ENCODE data around the gene COMMD6. TPM values are rescaled to one million over a fixed set of nuclear protein-coding genes. Genes with fewer than 3 reads are reported as not detected.

Gene COMMD6
- total and polyA plus RNA-seq, 2 of the 13 experiments (the other 11 are each of a cell fraction or from before 2014, with no cell fraction given), result 97.0 to 164 TPM

GRCh38 chr13:75549262-75550158 lies 11.9 kb upstream of the COMMD6 start, which contains the start of gene UCHL3 (continued):
- TF ChIP-seq PRDM4 (CRISPR knock-in tag; IDR thresholded peaks at IDR 0.05; ENCODE audit: borderline replicate concordance) (no peak), CEBPB (IDR thresholded peaks at IDR 0.05; ENCODE audit: borderline replicate concordance, low read depth, low read length) (no peak), ZNF121 (CRISPR knock-in tag; IDR thresholded peaks at IDR 0.05) (no peak), MLX (CRISPR knock-in tag; IDR thresholded peaks at IDR 0.05) (peak; percentile 38), ZFP82 (CRISPR knock-in tag; IDR thresholded peaks at IDR 0.05; ENCODE audit: borderline replicate concordance) (no peak), PCBP1 (IDR thresholded peaks at IDR 0.05; ENCODE audit: borderline replicate concordance, low read depth, low read length) (0 out of 2 replicates have a peak, but pooled peaks have one; percentile 32), ZNF496 (CRISPR knock-in tag; IDR thresholded peaks at IDR 0.05; ENCODE audit: insufficient replicate concordance) (no peak), ZNF33B (CRISPR knock-in tag; IDR thresholded peaks at IDR 0.05) (0 out of 2 replicates have a peak, but pooled peaks have one; percentile 11), NRL (CRISPR knock-in tag; IDR thresholded peaks at IDR 0.05; ENCODE audit: borderline replicate concordance) (peak; percentile 83), ASH2L (IDR thresholded peaks at IDR 0.05; ENCODE audit: insufficient read length, low read depth, low read length) (peak; percentile 90), TGIF2 (CRISPR knock-in tag; IDR thresholded peaks at IDR 0.05) (peak; percentile 86), ZNF138 (CRISPR knock-in tag; IDR thresholded peaks at IDR 0.05; ENCODE audit: low read depth) (no peak), ZNF75D (CRISPR knock-in tag; IDR thresholded peaks at IDR 0.05; ENCODE audit: borderline replicate concordance) (no peak), ZNF383 (CRISPR knock-in tag; IDR thresholded peaks at IDR 0.05; ENCODE audit: borderline replicate concordance) (no peak)
- TF ChIP-seq, protein P1, sequence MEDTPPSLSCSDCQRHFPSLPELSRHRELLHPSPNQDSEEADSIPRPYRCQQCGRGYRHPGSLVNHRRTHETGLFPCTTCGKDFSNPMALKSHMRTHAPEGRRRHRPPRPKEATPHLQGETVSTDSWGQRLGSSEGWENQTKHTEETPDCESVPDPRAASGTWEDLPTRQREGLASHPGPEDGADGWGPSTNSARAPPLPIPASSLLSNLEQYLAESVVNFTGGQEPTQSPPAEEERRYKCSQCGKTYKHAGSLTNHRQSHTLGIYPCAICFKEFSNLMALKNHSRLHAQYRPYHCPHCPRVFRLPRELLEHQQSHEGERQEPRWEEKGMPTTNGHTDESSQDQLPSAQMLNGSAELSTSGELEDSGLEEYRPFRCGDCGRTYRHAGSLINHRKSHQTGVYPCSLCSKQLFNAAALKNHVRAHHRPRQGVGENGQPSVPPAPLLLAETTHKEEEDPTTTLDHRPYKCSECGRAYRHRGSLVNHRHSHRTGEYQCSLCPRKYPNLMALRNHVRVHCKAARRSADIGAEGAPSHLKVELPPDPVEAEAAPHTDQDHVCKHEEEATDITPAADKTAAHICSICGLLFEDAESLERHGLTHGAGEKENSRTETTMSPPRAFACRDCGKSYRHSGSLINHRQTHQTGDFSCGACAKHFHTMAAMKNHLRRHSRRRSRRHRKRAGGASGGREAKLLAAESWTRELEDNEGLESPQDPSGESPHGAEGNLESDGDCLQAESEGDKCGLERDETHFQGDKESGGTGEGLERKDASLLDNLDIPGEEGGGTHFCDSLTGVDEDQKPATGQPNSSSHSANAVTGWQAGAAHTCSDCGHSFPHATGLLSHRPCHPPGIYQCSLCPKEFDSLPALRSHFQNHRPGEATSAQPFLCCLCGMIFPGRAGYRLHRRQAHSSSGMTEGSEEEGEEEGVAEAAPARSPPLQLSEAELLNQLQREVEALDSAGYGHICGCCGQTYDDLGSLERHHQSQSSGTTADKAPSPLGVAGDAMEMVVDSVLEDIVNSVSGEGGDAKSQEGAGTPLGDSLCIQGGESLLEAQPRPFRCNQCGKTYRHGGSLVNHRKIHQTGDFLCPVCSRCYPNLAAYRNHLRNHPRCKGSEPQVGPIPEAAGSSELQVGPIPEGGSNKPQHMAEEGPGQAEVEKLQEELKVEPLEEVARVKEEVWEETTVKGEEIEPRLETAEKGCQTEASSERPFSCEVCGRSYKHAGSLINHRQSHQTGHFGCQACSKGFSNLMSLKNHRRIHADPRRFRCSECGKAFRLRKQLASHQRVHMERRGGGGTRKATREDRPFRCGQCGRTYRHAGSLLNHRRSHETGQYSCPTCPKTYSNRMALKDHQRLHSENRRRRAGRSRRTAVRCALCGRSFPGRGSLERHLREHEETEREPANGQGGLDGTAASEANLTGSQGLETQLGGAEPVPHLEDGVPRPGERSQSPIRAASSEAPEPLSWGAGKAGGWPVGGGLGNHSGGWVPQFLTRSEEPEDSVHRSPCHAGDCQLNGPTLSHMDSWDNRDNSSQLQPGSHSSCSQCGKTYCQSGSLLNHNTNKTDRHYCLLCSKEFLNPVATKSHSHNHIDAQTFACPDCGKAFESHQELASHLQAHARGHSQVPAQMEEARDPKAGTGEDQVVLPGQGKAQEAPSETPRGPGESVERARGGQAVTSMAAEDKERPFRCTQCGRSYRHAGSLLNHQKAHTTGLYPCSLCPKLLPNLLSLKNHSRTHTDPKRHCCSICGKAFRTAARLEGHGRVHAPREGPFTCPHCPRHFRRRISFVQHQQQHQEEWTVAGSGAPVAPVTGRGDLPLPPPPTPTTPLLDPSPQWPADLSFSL (CRISPR knock-in tag; IDR thresholded peaks at IDR 0.05), result no peak
- TF ChIP-seq, protein P2, sequence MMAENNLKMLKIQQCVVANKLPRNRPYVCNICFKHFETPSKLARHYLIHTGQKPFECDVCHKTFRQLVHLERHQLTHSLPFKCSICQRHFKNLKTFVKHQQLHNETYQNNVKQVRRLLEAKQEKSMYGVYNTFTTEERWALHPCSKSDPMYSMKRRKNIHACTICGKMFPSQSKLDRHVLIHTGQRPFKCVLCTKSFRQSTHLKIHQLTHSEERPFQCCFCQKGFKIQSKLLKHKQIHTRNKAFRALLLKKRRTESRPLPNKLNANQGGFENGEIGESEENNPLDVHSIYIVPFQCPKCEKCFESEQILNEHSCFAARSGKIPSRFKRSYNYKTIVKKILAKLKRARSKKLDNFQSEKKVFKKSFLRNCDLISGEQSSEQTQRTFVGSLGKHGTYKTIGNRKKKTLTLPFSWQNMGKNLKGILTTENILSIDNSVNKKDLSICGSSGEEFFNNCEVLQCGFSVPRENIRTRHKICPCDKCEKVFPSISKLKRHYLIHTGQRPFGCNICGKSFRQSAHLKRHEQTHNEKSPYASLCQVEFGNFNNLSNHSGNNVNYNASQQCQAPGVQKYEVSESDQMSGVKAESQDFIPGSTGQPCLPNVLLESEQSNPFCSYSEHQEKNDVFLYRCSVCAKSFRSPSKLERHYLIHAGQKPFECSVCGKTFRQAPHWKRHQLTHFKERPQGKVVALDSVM (CRISPR knock-in tag; IDR thresholded peaks at IDR 0.05), result no peak

Data from HepG2 (cell line).